Mucosa of descending colon (tissue), 3 donors: Measurements from ENCODE around the gene PI4KA. TPM values are rescaled to one million over a fixed set of nuclear protein-coding genes. Genes with fewer than 3 reads are reported as not detected.

Source experiments
- ATAC-seq: fragments of 200-7000 bp; cut with Tn5 transposase; one replicate; pipeline ENCODE4 v1.9.1; 2020; ENCODE audit warnings: mild to moderate bottlenecking, moderate library complexity
- DNase-seq, 3 donors: peaks; one replicate each; pipeline ENCODE4 v3.0.0-alpha.2; 2020
- H3K36me3 ChIP-seq: fragments of 200-600 bp; one replicate; pipeline ENCODE4 v1.8.0; 2021; ENCODE audit warnings: low read depth, mild to moderate bottlenecking
- H3K4me1 ChIP-seq: fragments of 200-600 bp; one replicate; pipeline ENCODE4 v1.8.0; 2021; ENCODE audit warnings: low read depth, mild to moderate bottlenecking
- H3K4me3 ChIP-seq: fragments of 200-600 bp; one replicate; pipeline ENCODE4 v1.8.0; 2021; ENCODE audit warnings: mild to moderate bottlenecking
- H3K9me3 ChIP-seq: fragments of 200-600 bp; one replicate; pipeline ENCODE4 v1.8.0; 2021; ENCODE audit warnings: mild to moderate bottlenecking
- CTCF ChIP-seq: fragments of 200-600 bp; IDR thresholded peaks from one replicate; pipeline ENCODE4 v1.8.0; 2022; ENCODE audit warnings: antibody characterized with exemption, mild to moderate bottlenecking
- intact Hi-C, 2 donors: fragments of 100-400 bp; cut with DNase I in 1 of 2; cut with micrococcal nuclease in 1 of 2; formaldehyde crosslinking; loops; one replicate each; pipeline versions ENCODE4 v1.11.0 to v1.11.1; 2022; cut with DNase I, micrococcal nuclease
- total RNA-seq, 3 donors: library from RNA; stranded (reverse); fragmentation: NEBNext Ultra II Directional in 2 of 3; extraction: Animal tissue kit (Norgen Biotek cat#: 25700) in 2 of 3; gene quantifications; one replicate each; pipeline versions ENCODE4 v1.2.1 to v1.2.4, GENCODE V29; 2021 to 2023
- donor health status: DM: no; HTN: no; CAD: no; lungs with moderate emphysema.
- donor health status: DM: no; HTN: no; CAD: no.
- donor health status: DM: no; HTN: yes; CAD: no.

The PI4KA gene
- total RNA-seq, 3 donors from 2014 or later: 77.7 to 130 (median 95.0) TPM

GRCh38 chr22:20777420-20778177 lies 81.0 kb downstream of the PI4KA start:
- Histone ChIP-seq H3K9me3 (no peaks in the 10 kb centered on the region), H3K4me3 (no peak overlapping the region), H3K4me1 (peaks cover 6% of the 10 kb centered on the region), H3K36me3 (no peaks in the 10 kb centered on the region)
- intact Hi-C loops: no loop called here
- no peak for TF ChIP-seq CTCF
- DNase-seq: peak in 1 of 3 donors; percentile 64
- peak; percentile 96 for ATAC-seq

- TF ChIP-seq CTCF: no peak
- Histone ChIP-seq H3K36me3 (no peaks in the 10 kb centered on the region), H3K9me3 (no peaks in the 10 kb centered on the region), H3K4me3 (no peak overlapping the region), H3K4me1 (peaks cover 6% of the 10 kb centered on the region)
- intact Hi-C loops: no loop called here
- DNase-seq (no peak), ATAC-seq (no peak)
These were observed 81.8 kb downstream of the PI4KA start for GRCh38 chr22:20776624-20777405.

GRCh38 chr22:20775342-20775895 lies 83.2 kb downstream of the PI4KA start:
- ATAC-seq (no peak), DNase-seq (no peak)
- intact Hi-C loops: no loop called here
- TF ChIP-seq CTCF: no peak
- H3K4me3 ChIP-seq: no peak overlapping the region
- no peaks in the 10 kb centered on the region for H3K36me3 ChIP-seq
- peaks cover 6% of the 10 kb centered on the region for H3K4me1 ChIP-seq
- H3K9me3 ChIP-seq: no peaks in the 10 kb centered on the region

GRCh38 chr22:20774882-20775281 lies 83.7 kb downstream of the PI4KA start:
- ATAC-seq: no peak

GRCh38 chr22:20773793-20774212 lies 84.8 kb downstream of the PI4KA start, which contains the start of gene SERPIND1:
Gene SERPIND1 (plus strand): TSS chr22:20774113. CDS start chr22:20779313, 5,200 bp downstream.
- intact Hi-C loops: no loop called here
- ATAC-seq (no peak), DNase-seq (no peak)
- no peaks in the 10 kb centered on the region for H3K9me3 ChIP-seq
- no peak for TF ChIP-seq CTCF
- H3K36me3 ChIP-seq: no peaks in the 10 kb centered on the region
- H3K4me1 ChIP-seq: peaks cover 6% of the 10 kb centered on the region
- no peak within 1 kb of the TSS for H3K4me3 ChIP-seq

More at GRCh38 chr22:20774882-20775281, 83.7 kb downstream of the PI4KA start:
- Histone ChIP-seq H3K4me1 (peaks cover 6% of the 10 kb centered on the region), H3K4me3 (no peak overlapping the region), H3K9me3 (no peaks in the 10 kb centered on the region), H3K36me3 (no peaks in the 10 kb centered on the region)
- TF ChIP-seq CTCF: no peak
- DNase-seq: no peak
- intact Hi-C loops: no loop called here
